ENCODE data around the gene TRPM3.

DNA sequence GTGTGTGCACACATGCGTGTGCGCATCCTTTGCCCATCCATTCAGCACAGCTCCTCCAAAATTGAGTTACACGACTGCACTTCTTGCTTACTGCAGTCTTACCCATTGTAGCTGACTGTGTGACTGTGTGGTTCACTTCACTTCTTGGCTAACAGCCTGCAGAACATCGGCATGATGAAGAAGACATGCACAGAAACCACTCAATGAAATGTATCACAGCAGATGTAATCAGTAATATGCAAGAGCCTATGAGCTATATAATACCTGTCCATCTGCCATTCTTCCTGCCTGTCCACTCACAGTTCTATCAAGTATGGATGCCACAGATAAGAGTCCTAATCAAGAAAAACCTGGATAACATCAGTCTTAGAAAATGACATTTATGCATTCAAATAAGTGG, 83.9 kb downstream of the TRPM3 start:
- TF ChIP-seq EZH2 (IDR thresholded peaks at IDR 0.05) (no peak), POLR2AphosphoS5 (IDR thresholded peaks at IDR 0.05; ENCODE audit: borderline replicate concordance, low read depth, low read length) (no peak), FOXP2 (optimal IDR thresholded peaks at IDR 0.05; ENCODE audit: control extremely low read depth, extremely low read length, insufficient read depth) (no peak)
